SU-DHL-6 (cell line): ENCODE measurements around the gene CELSR3.

ENCODE experiments used
- H2AFZ ChIP-seq: fragments of 200-600 bp; sonication (generic); 2 replicates; pipeline ENCODE4 v1.6.1; 2014; ENCODE audit warnings: low read depth, mild to moderate bottlenecking, moderate library complexity, mixed read lengths, antibody characterized with exemption, low read length; ENCODE audit not compliant: severe bottlenecking
- H3F3A ChIP-seq: fragments of 200-600 bp; shearing (Covaris generic); 2 replicates; pipeline ENCODE4 v1.6.0; 2016; ENCODE audit warnings: antibody characterized with exemption, mild to moderate bottlenecking; ENCODE audit not compliant: insufficient read depth
- H3K27ac ChIP-seq: fragments of 200-600 bp; sonication (generic); 2 replicates; pipeline ENCODE4 v1.5.1; 2016; ENCODE audit warnings: low read depth, mild to moderate bottlenecking, low read length, moderate library complexity, mixed read lengths
- H3K27me3 ChIP-seq: fragments of 200-600 bp; sonication (generic), shearing (Covaris generic); 2 replicates; pipeline ENCODE4 v1.6.0; 2014; ENCODE audit warnings: mild to moderate bottlenecking, low read length
- H3K36me3 ChIP-seq: fragments of 200-600 bp; sonication (generic); 2 replicates; pipeline ENCODE4 v1.6.1; 2014; ENCODE audit warnings: mild to moderate bottlenecking, low read length, mixed read lengths
- H3K4me2 ChIP-seq: fragments of 300-600, 200-600 bp; shearing (Covaris generic), sonication (generic); 2 replicates; pipeline ENCODE4 v1.6.0; 2014; ENCODE audit warnings: low read length, low read depth, mild to moderate bottlenecking; ENCODE audit not compliant: poor library complexity, severe bottlenecking
- H3K4me3 ChIP-seq: fragments of 200-600 bp; sonication (generic); 2 replicates; pipeline ENCODE4 v1.5.1; 2014; ENCODE audit warnings: antibody characterized with exemption, low read length, mild to moderate bottlenecking, mixed read lengths; ENCODE audit not compliant: insufficient read depth, poor library complexity, severe bottlenecking
- H3K79me2 ChIP-seq: fragments of 200-600 bp; sonication (generic); 2 replicates; pipeline ENCODE4 v1.6.1; 2014; ENCODE audit warnings: mild to moderate bottlenecking, low read length, moderate library complexity; ENCODE audit not compliant: insufficient read depth
- H3K9ac ChIP-seq: fragments of 200-600 bp; sonication (generic); 2 replicates; pipeline ENCODE4 v1.7.0; 2014; ENCODE audit warnings: mild to moderate bottlenecking, low read length
- H3K9me2 ChIP-seq: fragments of 200-600 bp; sonication (generic); replicated peaks from 2 replicates; pipeline ENCODE4 v1.6.1; 2014; ENCODE audit warnings: low read length; ENCODE audit not compliant: insufficient read depth
- H3K9me3 ChIP-seq: fragments of 200-600 bp; sonication (generic); 2 replicates; pipeline ENCODE4 v1.6.1; 2014; ENCODE audit warnings: low read length, mixed read lengths; ENCODE audit not compliant: insufficient read depth
- H4K20me1 ChIP-seq: fragments of 200-600 bp; sonication (generic); 2 replicates; pipeline ENCODE4 v1.6.1; 2014; ENCODE audit warnings: low read depth, mild to moderate bottlenecking, antibody characterized with exemption, low read length, moderate library complexity, mixed read lengths
- EZH2phosphoT487 ChIP-seq: fragments of 200-600 bp; sonication (generic), shearing (Covaris generic); conservative IDR thresholded peaks from 2 replicates; pipeline ENCODE4 v1.6.1; 2018; ENCODE audit warnings: mild to moderate bottlenecking, antibody characterized with exemption, low read length, moderate library complexity, mixed read lengths
- TF ChIP-seq, protein P1 (sequence below): fragments of 200-600 bp; sonication (generic); IDR thresholded peaks from one replicate; pipeline ENCODE4 v1.5.1; 2017; ENCODE audit warnings: antibody characterized with exemption, mild to moderate bottlenecking, low read length, moderate library complexity; ENCODE audit not compliant: insufficient read depth, poor library complexity, severe bottlenecking

Gene CELSR3

DNA sequence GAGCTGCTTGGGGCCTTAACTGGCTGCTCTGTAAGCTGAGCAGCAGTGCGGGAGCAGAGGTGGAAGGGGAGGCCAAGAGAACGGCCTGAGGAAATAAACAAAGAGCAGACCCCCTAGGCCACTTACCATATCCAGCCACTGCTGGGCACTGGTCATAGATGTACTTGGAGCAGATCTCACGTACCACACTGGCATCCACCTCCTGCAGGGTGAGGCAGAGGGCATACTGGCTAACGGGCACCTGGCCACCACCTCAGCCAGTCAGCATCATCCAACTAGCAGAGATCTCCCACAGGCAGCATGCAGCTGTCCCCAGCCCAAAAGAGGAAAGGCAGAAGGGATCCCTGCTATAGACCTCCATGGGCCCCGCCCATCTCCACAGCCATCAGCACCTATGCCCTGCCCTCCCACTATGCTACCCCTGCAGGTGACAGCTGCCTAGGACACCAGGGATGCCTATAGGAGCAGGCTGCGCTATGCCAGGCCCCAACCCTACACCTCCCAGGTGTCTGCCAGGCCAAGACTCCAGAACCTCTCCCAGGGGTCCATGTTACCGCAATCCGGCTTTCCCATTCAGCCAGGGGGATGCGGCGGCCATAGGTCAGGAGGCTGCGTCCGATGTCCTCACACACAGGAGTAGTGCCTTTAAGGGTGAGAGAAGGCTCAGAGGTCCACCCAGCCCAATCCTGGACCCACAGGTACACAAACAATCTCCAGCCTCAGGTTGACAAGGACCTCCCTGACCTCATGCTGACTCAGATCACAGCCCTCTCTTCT lies 63.0 kb downstream of the CELSR3 start:
- Histone ChIP-seq H3K79me2 (no peaks in the 10 kb centered on the region), H2AFZ (no peak overlapping the region), H3K4me3 (no peak overlapping the region), H3K9me2 (no peaks in the 10 kb centered on the region), H3K27ac (no peak overlapping the region), H3K27me3 (no peaks in the 10 kb centered on the region), H3F3A (no peaks in the 10 kb centered on the region), H3K9ac (no peak overlapping the region), H3K9me3 (no peaks in the 10 kb centered on the region), H3K4me2 (no peak overlapping the region), H3K36me3 (no peaks in the 10 kb centered on the region; the same call in 1 of the 2 replicates), H4K20me1 (no peaks in the 10 kb centered on the region)
- TF ChIP-seq, protein P1, sequence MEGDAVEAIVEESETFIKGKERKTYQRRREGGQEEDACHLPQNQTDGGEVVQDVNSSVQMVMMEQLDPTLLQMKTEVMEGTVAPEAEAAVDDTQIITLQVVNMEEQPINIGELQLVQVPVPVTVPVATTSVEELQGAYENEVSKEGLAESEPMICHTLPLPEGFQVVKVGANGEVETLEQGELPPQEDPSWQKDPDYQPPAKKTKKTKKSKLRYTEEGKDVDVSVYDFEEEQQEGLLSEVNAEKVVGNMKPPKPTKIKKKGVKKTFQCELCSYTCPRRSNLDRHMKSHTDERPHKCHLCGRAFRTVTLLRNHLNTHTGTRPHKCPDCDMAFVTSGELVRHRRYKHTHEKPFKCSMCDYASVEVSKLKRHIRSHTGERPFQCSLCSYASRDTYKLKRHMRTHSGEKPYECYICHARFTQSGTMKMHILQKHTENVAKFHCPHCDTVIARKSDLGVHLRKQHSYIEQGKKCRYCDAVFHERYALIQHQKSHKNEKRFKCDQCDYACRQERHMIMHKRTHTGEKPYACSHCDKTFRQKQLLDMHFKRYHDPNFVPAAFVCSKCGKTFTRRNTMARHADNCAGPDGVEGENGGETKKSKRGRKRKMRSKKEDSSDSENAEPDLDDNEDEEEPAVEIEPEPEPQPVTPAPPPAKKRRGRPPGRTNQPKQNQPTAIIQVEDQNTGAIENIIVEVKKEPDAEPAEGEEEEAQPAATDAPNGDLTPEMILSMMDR = no peak
- no peak for TF ChIP-seq EZH2phosphoT487

DNA sequence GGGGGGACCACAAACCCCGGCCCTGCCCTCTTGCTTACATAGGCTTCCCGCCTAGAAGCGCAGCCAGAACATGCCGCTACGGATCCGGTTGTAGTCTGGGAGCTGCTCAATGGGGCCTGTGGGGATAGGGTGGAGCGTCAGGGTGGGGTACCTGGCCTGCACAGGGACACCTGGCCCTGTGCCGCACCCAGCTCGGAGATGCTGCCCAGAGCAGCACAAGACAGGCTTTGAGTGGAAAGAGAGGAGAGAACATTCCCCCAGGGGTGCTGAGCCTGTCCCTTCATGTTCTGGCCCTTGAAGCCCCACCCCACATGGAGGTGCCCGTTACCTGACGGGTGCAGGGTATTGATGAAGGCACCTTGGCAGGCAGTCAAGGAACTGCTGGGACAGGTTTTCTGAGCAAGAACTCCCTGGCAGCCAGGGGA lies 63.6 kb downstream of the CELSR3 start:
- Histone ChIP-seq H3K36me3 (no peaks in the 10 kb centered on the region; the same call in 1 of the 2 replicates), H3K9me3 (no peaks in the 10 kb centered on the region), H3K4me2 (no peak overlapping the region), H2AFZ (no peak overlapping the region), H3K9ac (no peak overlapping the region), H3K4me3 (no peak overlapping the region), H3K27me3 (no peaks in the 10 kb centered on the region), H3K79me2 (no peaks in the 10 kb centered on the region), H4K20me1 (no peaks in the 10 kb centered on the region), H3K9me2 (no peaks in the 10 kb centered on the region), H3K27ac (no peak overlapping the region), H3F3A (no peaks in the 10 kb centered on the region)
- TF ChIP-seq, protein P1 = no peak
- TF ChIP-seq EZH2phosphoT487 = no peak

DNA sequence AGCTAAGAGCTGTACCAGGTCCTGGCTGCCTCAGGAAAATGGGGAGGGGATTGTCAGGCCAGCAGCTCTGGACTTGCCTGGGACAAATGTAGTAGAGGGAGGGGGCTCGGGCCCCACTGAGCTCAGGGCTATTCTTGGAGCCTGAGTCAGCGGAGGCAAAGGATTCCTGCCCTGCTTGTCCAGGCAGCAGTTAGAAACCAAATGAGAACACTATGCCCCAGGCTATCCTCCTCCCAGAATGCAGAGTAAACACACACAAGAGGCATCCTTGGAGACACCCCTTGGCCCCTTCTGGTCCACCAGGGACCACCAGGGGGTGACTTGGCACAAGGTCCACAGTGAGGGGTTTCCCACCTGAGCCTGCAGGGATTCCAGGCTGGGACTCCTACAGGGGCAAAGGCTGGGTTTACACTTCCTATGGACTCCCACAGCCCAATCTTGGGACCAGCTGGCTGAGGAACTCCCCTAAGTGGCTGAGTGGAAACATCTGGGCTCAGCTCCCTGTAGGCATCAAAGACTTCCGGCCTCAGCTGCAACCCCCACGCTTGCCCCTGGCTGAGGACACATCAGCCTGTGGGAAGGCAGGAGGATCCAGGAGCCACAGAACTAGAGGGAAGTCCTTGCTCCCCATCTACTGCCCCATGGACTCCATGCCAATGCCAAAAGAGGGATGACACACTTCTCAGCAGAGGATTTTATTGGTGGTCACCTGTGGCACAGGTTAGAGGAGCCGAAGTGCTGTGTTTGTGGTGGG lies 64.2 kb downstream of the CELSR3 start:
- no peaks in the 10 kb centered on the region for H3F3A ChIP-seq
- H3K27ac ChIP-seq = no peak overlapping the region
- H3K9ac ChIP-seq = no peak overlapping the region
- no peaks in the 10 kb centered on the region for H4K20me1 ChIP-seq
- H3K27me3 ChIP-seq = no peaks in the 10 kb centered on the region
- no peak overlapping the region for H2AFZ ChIP-seq
- TF ChIP-seq, protein P1 = no peak
- no peak for TF ChIP-seq EZH2phosphoT487
- H3K9me2 ChIP-seq = no peaks in the 10 kb centered on the region
- no peaks in the 10 kb centered on the region; the same call in 1 of the 2 replicates for H3K36me3 ChIP-seq
- no peaks in the 10 kb centered on the region for H3K9me3 ChIP-seq
- no peak overlapping the region for H3K4me3 ChIP-seq
- no peak overlapping the region for H3K4me2 ChIP-seq
- no peaks in the 10 kb centered on the region for H3K79me2 ChIP-seq
